HG03103 (cell line): ENCODE data around the gene PMIS2.
A peak's percentile ranks its signal among the peaks of the same experiment; 100 is the strongest.

Experiments
- ATAC-seq: cut with Tn5 transposase; IDR thresholded peaks from one replicate; pipeline ENCODE4 v1.9.1; 2021; ENCODE audit warnings: low read depth; ENCODE audit not compliant: unreplicated experiment

Gene PMIS2

DNA sequence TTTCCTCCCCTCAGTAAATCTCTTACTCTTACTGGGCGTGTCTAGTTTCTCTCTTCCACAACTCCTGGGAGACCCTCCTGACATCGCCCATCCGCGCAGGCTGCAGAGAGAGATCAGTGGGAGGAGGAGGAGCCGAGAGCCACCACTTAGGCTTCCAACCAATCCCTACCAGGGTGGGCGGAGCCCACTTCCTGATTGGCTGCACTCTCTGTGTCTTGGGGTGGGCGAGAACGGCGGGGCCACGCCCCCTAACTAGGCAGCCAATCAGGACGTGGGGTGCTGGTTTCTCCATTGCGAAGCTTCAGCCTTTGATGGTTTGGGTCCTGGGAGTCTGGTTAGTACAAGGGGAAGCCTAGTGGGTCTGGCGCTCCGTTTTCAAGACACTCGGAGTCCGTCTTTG, at the start of gene PMIS2:
Gene PMIS2, plus strand, starts transcription at position 326 of the 400 bp plus-strand sequence. CDS start 87 bp downstream, outside the sequence.
- no peak for ATAC-seq

- ATAC-seq: no peak
Observed at GRCh38 chr19:35539314-35539713, 46.7 kb upstream of the PMIS2 start.

DNA sequence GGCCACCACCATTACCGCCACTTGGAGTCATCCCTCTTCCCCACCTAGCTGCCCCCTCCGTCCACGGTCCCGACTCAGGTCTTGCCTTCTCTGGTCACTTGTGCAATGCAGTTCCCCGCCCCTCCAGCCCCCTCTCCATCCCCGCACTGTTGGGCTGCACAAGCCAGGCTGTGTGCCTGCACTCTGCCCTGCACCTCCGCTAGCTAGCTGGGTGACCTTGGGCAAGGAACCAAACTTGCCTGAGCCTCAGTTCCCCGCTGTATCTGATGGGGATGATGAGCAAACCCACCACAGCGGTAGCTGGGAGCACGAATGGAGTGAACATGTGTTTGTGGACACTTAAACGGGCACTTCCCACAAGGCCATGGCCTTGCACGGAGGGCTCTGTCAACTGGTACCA, 46.1 kb upstream of the PMIS2 start:
- no peak for ATAC-seq

GRCh38 chr19:35540356-35540927, 45.5 kb upstream of the PMIS2 start:
- ATAC-seq: no peak

DNA sequence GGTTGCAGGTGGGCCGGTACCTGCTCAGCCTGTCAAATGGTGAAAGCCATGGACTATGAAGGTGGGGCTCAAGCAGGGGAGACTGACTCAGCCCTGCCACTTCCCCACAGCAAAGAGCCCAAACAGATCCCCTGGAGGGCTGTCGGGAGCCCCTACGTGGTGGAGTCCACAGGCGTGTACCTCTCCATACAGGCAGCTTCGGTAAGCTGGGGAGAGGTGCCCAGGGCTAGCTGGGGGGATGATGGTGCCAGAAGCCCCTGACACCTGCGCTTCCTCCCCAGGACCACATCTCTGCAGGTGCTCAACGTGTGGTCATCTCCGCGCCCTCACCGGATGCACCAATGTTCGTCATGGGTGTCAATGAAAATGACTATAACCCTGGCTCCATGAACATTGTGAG, 43.8 kb upstream of the PMIS2 start:
- ATAC-seq: no peak

- no peak for ATAC-seq
Observed at GRCh38 chr19:35543280-35544109, 42.5 kb upstream of the PMIS2 start.

DNA sequence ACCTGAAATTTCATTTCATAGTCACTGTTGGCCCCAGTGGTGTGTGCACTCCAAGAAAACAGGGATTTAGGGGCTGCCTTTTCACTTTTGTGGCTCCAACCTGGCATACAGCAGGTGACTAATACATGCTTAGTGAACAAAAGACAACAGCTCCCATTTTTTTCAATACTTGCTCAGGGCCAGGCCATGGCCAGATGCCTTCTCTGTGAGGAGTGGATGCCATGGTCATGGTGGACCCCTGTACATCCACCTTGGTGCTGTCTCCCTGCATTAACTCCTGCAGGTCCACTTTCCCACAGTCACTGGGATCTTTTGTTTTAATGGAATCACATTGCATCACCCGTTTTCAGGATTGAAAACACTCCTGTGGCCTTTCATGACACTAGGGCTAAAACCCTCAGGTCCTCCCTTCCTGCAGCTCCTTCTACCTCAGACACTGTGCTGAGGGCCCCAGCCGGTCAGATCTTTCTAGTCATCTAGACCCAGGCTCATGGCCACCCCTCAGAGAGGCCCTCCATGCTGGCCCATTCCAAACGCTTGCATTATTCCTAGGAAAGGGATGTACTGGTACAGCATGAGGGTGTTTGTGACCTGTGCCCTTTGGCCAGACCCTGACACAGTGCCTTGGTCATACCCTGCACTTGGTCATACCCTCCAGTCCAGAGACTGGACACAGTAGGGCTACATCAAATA, 41.7 kb upstream of the PMIS2 start:
- no peak for ATAC-seq

DNA sequence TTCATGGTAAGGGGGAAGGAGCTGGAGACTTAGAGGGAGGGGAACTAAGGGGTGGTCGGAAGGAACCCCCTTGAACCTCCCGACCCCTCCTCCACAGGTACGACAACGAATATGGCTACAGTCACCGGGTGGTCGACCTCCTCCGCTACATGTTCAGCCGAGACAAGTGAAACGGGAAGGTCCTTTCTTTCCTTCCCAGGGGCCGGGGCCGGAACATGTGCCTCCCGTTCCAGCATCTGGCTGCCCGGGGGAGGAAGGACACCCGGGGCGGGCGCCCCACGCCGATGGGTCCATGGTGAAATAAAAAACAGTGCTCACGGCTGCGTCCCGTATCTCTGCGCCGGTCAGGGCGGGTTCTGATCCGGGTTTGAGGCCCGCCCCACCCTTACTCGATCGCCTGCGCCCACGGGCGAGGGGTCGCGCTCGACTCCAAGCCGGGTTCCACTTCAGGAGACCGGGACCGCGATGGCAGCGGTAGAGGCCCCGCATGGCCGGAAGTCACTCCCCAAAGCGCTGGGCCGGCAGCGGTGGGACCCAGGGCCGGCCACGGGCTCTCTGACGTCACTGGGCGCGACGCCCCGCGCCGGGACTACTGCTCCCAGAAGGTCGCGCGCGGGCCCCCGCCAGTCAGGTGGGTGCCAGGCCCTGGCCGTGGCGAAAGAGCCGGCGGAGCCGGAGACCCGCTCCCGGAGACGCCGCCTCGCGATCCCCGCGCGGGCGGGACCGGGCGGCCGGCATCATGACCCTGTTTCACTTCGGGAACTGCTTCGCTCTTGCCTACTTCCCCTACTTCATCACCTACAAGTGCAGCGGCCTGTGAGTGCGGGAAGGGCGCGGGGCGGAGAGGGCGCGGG, 40.7 kb upstream of the PMIS2 start, which contains the start of gene TMEM147:
Gene TMEM147, plus strand, starts transcription at position 626 of the 854 bp plus-strand sequence. Its CDS starts 114 bp downstream, at position 740.
- ATAC-seq: peak; percentile 73

- ATAC-seq: peak; percentile 42
Observed at GRCh38 chr19:35545855-35546381, 40.1 kb upstream of the PMIS2 start.

DNA sequence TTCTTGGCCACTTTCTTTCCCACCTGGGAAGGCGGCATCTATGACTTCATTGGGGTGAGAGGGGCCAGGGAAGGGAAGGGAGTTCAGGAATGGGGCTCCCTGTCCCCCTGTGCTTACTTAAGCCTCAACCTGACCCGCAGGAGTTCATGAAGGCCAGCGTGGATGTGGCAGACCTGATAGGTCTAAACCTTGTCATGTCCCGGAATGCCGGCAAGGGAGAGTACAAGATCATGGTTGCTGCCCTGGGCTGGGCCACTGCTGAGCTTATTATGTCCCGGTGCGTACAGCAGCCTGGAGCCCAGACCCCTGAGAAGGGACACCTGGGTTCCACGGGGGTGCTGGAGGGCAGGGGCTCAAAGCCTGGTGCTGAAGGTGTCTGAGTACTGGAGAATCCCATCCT, 39.4 kb upstream of the PMIS2 start:
- no peak for ATAC-seq

DNA sequence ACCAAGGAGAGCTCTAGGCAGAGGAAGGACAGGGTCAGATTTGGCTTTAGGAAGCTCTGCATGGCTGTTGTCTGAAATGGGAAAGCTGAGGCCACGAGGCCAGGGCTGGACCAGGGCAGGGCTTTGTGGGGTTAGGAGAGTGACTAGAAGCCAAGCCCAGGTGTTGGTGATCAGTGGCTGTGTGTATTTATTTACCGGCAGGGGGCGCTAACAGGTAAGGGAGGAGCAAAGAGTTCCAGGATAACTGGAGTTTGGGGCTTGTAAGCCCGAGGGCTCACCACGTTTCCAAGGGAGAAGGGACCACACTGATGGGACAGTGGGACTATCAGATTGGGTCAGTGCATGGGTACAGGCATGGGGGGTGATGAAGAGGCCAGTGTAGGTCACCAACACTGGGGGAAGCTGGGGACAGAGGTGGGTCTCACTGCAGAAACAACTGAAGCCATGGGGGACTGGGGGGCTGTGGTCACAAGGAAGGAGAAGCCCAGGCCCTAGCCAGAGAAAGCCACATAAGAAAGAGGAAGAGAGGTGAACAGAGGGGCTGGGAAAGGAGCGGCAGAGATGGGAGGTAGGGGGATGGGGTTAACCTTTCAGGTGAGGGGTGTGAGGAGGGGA, 36.7 kb upstream of the PMIS2 start:
- ATAC-seq: no peak

DNA sequence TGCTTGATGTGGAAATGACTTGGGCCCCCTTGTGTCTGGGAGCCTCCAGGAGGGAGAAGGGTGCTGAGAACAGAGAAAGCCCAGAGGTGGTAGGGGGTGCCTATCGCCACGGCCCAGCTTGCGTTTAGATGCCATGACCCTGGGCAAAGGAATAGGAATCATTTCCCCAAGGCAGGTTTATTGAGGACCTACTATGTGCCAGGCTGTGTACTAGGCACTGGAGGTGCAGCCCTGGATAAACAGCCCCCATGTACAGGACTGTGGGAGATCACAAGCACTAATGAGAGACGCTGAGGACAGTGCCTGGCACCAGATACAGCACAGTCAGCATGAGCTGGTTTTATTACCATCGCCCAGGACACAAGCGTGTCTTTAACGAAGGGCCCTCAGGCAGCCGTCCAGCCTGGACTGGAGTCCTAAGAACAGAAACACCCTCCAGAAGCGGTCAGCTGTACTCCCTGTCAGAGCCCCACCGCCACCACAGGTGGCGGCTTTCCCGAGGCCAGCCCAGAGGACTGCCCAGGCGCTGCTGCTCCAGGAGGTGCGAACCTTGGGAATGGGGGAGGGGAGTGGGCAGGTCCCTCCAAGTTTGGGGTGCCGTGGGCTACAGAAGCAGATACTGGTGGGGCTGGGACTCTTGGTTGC, 36.0 kb upstream of the PMIS2 start:
- no peak for ATAC-seq

- no peak for ATAC-seq
Observed at GRCh38 chr19:35551091-35551810, 34.7 kb upstream of the PMIS2 start.

DNA sequence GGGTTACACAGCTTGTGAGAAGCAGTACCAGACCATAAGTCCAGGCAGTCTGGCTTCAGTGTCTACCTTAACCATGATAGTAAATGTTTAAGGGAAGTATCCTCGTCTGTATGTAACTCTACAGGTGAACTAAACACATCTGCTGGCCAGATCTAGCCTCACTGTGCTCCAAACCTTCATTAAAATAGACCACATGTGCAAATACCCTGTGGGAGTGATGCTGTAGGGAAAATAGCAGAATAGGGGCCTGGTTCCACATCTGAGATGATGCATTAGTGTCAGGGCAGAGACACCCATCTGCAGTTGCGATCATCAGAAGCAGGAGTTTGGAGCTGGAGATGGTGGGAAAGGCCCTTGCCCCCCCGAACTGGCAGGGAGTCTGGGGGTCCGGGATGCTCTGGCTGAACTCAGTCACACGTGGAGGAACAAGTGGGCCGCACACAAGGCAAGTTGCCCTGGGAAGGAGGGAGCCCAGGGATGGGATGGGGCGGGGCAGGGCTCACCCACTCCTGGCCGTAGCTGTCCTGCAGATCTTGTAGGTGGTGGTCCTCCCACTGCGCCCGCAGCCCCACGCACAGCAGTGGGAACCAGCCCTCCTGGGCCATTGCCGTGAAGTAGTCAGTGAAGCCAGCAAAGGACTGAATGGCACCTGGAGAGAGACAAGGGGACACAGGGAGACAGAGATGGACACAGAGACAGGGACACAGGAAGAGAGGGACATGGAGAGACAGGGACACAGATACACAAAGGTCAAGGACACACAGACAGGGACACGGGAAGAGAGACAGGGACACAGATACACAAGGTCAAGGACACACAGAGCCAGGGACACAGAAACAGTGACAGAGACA, 33.2 kb upstream of the PMIS2 start:
- no peak for ATAC-seq

DNA sequence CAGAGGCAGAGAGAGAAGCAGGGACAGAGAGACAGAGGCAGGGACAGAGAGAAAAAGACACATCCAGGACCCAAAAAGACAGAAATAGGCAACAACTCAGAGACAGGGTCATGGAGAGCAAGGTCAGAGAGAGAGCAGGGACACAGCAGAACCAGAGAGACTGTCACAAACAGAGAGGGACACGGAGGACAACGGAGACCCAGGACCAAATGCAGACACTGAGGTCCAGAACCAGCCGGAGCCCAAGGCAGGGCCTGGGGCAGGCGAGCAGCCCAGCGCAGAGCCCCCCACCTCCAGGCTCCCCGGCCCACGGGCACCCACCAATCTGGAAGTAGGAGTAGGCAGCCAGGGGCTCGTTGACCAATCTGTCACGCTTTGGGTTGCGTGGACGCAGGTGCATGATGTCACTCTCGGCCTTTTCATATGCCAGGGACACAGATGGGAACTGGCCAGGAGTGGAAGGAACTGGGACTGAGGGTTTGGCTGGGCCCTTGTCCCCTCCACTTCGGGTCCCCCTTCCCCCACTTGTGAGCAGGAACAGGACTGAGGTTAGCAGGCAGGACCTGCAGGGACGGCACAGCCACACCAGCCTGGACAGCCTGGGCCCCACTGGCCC, 32.5 kb upstream of the PMIS2 start:
- no peak for ATAC-seq

DNA sequence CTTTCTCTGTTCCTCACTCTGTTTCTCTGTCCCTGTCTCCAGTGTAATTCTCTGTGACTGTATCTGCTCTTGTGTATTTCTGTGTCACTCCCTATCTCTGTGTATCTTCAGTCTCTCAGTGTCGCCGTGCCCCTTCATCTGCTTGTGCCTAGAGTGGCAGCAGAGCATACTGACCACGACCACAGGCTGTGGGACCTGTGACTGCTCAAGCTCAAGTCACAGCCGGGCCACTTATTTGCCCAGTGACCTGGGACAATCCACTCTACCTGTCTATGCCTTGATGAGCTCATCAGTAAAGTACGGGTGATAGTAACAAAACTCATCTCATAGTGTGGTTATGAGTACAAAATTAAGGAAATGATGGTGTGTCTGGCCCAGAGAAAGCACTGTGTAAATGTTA, 31.9 kb upstream of the PMIS2 start:
- no peak for ATAC-seq

- no peak for ATAC-seq
Observed at GRCh38 chr19:35555301-35556005, 30.5 kb upstream of the PMIS2 start.
